HG02571 (cell line): ENCODE results near the gene NPTX1.

Experiments
- ATAC-seq: cut with Tn5 transposase; IDR thresholded peaks from one replicate; pipeline ENCODE4 v1.9.1; 2021; ENCODE audit warnings: mild to moderate bottlenecking, moderate library complexity; ENCODE audit not compliant: unreplicated experiment

The NPTX1 gene

DNA sequence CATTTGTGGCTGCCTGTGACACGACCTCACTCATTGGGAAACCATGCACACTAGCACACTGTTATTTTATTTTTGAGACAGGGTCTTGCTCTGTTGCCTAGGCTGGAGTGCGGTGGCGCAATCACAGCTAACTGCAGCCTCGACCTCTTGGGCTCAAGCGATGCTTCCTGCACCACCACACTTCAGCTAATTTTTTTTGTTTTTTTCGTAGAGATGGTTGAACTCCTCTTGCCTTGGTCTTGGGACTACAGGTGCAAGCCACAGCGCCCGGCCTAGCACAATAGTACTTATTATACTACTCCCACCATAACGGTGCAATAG is 2.8 kb upstream of the NPTX1 start:
- no peak for ATAC-seq

DNA sequence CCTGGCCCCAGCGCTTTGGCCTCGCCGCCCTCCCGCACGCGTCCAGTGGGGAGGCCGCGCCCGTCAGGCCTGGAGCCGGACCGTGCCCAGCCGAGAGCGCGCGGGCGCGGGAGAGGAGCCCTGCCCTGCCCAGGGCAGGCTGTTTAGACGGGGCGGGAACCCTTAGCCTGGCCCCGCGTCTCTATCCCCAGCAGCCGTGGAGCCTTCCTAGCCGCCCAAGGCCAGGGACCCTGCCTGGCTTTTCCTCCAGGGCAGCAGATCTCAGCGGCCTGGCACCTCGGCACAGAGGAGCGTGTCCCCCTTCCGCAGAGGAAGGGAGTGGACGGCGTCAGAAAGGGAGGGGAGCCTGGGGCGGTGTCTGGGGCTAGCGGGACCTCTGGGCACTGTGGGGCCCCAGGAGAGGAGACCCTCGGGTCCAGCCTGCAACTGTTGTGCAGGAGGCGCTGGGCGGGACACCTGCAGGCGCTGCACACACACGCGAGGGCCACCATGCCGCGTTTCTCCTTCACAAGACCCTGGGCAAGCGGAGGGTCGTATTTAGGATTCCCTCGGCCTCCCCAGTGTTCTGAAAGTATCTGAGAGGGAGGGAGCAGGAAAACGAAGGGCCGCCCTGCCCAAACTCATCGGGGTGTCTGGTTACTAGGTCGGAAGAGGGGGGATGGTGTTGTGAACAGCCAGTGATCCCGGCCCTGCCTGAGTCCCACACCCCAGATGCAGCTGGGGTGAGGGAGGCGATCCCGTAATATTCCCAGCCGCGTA is 2.3 kb upstream of the NPTX1 start:
- ATAC-seq = no peak

DNA sequence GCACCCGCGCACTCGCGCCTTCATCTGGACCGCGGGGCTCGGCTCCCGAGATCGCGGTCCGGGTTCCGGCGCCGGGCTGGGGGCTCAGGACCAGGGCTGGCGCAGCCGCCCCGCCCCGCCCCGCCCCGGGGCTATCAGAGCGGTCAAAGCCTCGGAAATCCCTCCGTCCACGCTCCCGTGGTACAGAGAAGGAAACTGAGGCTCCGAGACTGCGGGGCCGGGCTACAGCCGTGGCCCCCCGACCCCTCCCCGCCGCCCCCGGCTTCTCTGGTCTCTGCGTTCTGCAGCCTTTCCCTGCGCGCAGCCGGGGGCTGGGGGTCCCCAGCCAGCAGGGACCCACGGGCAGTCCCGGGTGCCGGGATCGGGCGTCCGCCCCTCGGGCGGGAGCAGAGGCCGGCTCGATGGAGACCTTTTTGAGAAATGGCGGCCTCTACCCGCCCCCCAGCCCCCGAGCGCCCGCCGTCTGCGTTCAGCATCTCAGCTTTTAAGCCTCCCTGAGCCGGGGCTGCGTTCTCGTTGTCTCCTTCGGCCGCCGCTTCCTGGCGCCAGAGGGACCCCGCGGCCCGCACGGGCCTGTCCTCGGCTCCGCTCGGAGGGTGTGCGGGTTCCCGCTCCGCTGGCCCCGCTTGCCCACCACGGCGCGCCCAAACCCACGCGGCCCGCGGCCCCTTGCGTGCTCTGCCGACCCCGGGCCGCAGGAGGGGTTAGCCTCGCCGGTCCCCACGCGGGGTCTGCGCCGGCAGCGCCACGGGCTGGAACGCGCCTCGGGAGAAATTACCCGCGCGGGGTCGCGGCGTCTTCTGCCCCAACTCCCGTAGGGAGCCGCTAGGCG is 1.5 kb upstream of the NPTX1 start:
- no peak for ATAC-seq

DNA sequence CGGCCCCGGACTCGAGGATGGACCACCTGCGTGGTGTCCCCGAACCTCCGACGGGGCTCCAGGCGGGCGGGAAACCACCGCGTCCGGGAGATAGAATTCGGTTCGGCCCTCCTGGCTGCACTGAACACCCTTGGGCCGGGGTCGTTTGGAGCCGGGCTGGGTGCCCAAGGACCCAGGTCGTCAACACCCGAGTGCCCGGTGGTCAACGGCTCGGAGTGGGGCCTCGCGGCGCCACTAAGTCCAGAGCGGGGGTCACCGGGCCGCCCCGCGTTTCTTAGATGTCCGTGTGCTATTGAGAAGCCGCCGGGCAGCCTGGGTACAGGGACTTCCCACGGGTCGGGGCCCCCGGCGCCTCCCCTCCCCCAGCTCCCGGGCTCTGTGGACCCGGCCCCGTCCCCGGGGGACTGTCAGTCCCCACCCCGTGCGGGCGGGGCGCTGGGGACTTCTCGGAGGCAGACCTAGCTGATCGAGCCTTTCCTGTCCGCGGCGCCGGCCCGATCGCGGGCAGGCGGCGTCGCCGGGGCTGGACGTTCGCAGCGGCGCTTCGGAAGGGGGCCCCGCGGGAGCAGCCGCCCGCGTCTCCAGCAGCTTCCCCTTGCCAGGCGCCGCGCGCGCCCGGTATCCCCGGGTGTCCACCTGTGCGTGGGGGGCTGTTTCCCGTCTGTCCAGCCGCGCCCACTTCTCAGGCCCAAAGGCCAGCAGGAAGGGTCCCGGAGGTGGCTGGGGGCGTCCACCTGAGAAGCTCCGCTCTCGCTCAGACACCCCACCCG is 655 bp upstream of the NPTX1 start:
- ATAC-seq = no peak

DNA sequence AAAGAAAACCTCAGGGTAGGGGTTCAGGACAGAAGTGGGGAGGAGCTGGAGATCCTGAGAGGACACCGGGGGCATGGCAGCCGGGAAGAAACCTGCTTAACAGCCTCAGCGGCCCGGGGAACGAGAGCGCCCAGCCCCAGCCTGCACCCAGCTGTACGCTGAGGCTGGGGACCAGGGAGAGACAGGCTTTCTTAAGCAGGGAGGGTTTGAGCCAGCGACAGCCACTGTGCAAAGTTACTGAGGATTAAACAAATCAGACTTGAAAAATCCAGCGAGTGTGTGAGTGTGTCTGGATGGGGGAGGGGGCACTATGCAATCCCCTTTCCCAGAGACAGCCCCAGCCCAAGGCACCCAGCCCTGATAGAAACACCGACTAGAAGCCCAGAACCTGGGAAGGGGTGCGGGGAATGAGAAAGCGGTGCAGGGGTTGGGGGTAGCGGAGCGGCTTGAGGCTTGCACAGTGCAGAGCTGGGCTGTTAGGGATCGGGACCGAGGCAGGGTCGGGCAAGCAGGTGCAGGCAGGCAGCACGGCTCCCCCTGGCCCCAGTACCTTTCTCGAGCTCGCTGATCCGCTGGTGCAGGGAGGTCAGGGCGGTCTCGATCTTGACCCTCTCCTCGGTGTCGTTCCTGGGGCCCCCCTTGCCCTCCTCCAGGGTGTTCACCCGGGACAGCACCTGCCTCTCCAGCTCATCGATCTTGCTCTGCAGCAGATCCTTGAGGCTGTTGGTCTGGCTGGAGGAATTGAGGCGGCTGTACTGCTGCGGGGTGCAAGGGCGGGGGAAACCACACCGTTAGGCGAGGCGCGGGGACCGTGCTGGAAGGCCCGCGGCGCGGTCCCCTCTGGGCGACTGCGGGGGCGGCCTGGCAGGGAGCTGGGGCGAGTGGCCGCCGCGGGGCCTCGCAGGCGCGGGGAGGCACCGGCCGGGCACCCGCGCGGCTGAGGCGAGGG is 1.2 kb downstream of the NPTX1 start:
- no peak for ATAC-seq

DNA sequence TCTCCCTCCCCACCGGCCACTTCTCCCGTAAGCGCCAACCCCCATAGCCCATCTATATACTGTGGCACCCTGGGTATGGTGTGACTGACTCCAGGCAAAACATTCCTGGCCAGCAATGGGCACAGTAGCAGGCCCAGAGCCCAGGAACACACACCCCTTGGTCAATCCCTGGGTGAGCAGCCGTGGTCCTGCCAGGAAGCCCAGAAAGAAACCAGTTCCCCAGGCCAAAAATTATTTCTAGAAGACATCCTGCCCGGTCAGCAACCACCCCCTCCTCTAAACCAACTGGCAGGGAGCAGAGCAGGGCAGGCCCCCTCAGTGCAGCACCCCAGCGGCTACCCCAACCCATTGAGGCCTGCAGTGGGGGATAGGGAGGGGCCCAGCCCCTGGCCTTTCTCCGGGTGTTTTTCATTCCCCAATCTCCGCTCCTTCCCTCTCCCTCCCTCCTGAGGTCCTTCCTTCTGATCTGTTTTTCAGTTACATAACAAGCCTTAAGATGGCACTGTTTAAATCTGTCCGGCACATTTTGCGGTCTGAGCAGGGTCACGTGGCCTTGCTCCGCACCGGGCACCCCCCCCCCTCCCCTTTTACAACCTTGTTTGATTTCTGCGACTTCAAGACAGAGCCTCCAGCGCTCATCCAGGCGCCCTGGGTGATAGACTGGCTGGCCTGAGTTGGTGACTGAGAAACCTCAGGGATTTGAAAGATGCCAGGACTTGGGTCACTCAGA is 2.0 kb downstream of the NPTX1 start:
- no peak for ATAC-seq

DNA sequence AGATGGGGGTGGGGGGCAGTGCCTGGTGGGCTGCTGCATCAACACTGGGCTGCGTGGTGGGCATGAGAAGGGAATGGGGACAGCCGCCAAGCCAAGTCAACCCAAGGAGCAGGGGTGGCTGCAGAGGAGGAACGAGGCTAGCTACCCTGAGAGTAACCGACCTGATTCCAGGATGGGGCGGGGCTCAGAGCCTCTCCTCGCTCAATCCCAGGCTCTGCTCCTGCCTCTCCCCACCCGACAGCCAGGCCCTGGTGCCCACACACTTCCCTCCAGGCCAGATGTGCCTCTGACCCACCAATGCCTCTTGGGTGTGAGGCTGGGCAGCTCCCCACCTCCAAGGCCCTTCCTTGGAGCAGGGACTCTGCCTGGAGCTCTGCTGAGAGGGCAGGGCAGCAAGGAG is 2.7 kb downstream of the NPTX1 start:
- ATAC-seq = no peak

DNA sequence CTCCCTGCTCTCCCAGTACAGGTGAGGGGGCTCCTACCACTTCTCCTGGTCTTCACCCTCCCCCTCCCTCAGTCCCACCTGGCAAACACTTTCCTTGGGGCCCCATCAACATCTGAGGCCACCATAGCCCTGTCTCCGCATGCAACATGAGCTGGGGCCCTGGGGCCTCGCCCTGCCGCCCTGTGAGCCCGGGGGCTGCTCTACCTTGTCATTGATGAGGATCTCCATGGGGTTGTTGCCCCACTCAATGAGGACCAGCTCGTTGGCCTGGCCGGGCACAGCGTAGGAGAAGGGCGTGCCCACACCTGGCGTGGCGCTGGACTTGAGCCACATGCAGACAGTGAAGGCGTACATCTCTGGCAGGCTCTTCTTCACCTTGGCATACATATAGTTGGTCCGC is 3.4 kb downstream of the NPTX1 start:
- ATAC-seq = no peak

DNA sequence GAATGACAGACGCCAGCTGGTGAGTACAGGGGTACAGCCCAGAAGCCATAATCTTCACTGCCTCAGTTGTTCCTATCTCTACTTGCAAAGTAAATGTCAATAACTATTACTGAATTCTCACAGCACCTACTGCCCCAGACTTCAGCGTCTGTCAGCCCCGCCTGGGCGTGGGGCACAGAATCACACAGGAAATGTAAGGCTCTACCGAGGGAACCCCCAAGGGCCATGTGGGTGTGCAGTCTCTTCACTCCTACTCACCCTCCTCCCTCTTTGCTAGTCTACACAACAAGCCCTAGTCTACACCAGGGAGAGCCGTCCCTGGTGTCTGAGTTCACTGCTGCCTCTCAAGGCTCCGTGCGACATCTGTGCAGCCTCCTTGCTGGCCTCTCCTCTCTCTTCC is 4.5 kb downstream of the NPTX1 start:
- no peak for ATAC-seq

DNA sequence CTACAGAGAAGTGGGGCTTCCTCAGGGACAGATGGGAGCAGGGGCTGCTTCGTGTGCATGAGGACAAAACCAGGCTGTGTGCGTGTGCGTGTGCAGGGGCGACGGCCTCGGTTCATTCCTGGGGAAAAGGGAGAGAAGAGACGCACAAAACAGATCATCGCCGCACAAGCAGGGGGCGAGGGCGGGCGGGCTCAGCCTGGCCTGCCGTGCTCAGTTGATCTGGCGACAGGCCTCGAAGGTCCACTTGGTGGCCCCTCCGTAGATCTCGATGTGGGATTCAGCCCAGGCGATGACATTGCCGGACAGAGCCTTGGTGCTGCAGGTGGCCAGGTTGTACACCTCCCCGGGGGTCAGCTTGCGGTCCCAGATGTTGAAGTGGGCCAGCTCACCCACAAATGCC is 5.8 kb downstream of the NPTX1 start:
- no peak for ATAC-seq

DNA sequence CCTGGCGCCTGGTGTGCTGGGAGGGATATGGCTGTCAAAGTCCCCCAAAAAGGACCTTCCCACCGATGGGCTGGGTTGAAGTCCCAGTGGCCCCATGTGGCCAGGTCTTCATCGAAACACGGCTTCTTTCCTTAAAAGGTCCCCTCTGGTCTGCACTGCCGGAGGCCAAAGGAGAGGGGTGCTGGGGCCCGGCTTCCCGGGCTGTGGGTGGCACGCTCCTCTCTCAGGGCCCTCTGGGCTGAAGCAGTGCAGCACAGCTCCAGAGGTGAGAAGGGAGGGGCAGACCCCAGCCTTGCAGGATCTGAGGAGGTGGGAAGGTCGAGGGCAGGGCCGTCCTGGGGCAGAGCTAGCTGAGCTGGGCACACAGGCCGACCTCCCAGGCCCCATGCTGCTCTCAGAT is 6.7 kb downstream of the NPTX1 start:
- no peak for ATAC-seq

DNA sequence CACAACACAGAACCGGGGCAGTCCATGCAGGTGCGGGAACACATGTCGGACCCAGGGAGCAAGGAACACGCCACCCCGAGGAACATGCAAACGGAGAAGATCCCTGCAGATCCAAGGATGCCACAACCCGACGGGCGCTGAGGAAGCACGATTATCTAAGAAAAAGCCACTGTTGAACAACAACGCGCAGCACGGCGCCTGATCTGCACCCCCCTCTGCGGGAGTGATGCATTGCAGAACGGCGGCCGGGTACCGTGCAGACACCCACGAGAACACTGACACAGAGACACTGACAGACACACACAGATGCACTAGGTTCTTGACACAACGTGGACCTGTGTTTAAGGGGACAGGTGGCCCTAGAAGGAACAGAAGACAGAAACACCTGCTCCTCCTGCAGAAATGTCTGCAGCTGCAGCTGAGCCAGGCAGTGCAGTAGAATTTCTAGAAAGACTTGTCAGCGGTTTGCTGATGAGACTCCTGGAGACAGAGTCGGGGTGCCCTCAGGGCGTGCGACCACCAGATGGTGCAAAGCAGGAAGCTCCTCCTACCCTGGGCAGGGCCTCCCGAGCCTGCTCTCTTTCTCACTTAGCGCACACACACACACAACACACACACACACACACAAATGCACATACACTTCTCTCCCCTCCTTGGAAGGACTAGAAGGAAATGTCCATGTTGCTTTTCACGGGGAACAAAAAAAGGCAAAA is 7.5 kb downstream of the NPTX1 start:
- ATAC-seq = no peak

DNA sequence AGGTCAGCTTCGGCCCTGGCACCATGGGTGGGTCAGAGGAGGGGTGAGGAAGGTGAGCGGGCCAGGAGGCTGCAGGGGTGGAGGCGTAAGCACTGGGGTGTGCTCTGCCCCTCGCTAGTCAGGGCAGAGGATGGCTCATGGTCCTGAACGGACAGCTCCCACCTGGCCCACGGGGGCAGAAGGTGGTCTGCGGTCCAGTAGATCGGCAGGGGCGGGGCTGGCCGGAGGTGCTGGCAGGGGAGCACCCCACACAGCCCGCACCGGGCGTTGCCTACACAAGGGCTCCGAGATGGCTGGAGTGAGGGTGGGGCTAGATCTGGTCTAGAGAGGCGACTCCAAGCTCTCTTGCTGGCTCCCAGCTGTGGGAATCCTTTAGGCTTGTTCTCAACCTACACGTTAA is 8.2 kb downstream of the NPTX1 start:
- ATAC-seq = no peak

DNA sequence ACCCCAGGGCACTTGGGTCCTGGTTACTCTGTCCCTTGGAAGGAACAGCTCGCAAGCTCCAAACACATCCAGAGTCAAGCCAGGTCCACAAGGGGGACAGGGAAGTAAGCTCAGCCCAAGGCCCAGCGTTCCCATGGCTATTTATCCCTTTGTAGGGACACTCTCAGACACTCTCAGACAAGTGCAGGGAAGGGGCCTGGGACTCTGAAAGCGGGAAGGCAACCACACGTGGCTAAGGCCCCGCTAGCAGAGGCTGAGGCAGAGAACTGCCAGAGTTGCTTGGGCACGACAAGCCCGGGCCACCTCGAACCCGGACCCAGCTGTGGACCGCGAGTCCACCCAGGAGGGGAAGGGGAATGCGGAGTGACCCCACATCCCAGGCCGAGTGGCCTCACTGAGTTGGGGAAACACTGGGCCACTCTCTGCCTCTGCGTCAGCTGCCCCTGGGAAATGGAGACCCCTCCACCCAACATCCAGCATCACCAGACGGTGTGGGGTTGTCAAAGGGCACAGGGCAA is 10.2 kb downstream of the NPTX1 start:
- ATAC-seq = no peak

DNA sequence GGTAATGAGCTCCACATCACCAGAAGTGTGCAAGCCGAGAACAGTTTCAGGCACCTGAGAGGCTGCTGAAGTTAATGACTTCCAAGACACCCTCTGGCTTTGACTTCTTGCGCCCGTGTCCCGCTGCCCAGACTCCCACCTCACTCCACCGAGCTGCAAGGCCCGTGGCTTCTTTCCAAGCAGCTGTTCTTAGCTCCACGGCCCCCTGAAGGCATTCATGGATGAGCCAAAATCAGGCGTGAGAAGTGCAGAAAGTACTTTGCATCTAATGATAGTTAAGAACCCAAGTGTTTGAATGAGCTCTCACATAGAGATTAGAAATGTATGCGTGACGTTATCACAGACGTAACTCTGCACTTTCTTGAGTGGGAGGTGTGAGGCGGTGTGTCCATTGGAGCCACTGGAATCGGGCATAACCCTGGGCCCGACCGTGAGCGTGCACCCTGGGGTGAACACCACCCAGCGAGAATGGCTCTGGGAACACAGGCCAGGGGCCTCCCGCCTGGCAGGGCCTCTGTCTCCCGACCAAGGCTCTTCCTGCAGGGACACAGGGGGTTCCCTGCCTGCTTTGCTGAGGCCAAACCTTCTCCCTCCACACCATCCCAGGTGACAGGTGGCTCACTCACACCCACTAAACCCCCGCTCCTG is 11.0 kb downstream of the NPTX1 start:
- no peak for ATAC-seq

DNA sequence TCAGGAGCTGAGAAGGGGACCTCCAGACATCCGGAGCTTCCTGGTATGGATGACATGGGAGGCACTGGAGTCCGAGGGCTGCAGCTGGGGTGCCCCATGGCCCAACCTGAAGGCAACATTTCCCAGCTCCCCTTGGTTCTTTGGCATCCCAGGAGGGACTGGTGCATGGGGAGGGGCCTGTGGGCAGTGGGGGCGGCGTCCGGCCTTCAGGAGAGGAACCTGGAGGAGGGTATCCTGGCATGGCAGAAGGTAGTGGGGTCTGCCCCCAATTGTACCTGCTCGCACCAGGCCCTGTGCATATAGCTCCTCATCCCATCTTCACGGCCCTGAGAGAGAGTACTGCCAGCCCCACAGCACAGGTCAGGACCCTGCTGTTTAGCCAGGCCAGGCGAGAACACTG is 11.9 kb downstream of the NPTX1 start:
- ATAC-seq = no peak

DNA sequence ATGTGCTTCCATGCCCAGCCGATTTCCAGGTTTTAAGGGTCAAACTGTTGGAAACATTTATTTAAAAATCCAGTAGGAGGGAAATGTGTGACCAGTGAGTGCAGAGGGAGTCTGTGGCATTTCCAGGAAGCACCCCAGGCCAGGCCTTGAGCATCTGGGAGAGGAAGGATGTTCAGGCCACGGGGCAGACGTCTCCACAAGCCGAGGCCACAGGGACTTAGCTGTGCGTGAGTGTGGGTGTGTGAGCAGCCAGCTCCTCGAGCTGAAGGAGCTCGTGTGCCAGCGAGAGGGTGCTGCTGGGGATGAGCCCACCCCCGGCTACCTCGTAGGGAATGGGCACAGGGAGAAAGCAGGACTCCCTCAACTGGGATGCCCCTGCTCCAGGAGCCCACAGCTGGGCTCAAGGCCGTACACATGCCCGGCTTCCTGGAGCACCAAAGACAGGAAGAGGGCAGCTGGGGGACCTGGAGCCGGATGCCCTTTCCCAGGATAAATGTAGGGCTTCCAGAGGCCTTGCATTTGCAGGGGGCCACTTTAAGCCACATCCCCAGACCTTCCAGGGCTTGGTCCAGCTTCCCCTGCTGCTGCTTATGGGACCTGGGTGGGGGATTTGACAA is 12.5 kb downstream of the NPTX1 start:
- no peak for ATAC-seq

DNA sequence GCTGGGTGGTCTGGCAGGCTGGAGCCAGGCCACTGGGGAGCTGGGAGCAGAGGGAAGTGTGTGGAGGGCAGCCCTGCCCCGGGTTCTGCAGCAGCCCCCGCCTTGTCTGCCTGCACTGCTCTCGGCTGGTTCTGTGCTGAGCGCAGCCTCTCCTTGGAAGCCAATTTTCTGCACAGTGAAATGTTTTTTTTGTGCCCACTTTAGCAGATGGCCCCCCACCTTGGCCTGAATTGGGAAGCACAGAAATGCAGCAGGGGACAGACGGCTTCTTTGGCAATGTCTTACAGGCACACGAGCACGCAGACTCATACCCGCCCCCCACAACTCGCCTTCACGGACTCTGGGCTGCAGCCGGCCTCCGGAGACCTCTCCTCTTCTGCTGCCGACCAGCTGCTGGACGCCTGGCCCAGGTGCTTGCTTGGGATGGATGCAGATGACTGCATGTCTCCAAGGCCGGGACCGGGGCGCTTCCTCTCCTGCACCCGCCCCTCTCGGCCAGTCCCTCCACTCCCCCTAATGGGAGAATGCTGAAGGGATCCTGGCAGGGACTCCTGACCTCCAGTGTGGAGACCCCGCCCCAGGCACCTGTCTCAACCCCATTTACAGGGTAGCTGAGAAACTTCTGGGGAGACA is 14.8 kb downstream of the NPTX1 start:
- no peak for ATAC-seq
